Measurements from ENCODE around the gene PTPRE.

GRCh38 chr10:128018236-128018635 lies 111.3 kb downstream of the PTPRE start:
- TF ChIP-seq, protein P1, sequence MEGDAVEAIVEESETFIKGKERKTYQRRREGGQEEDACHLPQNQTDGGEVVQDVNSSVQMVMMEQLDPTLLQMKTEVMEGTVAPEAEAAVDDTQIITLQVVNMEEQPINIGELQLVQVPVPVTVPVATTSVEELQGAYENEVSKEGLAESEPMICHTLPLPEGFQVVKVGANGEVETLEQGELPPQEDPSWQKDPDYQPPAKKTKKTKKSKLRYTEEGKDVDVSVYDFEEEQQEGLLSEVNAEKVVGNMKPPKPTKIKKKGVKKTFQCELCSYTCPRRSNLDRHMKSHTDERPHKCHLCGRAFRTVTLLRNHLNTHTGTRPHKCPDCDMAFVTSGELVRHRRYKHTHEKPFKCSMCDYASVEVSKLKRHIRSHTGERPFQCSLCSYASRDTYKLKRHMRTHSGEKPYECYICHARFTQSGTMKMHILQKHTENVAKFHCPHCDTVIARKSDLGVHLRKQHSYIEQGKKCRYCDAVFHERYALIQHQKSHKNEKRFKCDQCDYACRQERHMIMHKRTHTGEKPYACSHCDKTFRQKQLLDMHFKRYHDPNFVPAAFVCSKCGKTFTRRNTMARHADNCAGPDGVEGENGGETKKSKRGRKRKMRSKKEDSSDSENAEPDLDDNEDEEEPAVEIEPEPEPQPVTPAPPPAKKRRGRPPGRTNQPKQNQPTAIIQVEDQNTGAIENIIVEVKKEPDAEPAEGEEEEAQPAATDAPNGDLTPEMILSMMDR (IDR thresholded peaks at IDR 0.05), result no peak
- no peak for TF ChIP-seq POLR2A (IDR thresholded peaks at IDR 0.05)

Data from body of pancreas (tissue), 4 donors.